C4-2B (cell line): ENCODE measurements around the gene PON3.

Source experiments
- CTCF ChIP-seq: fragments of 450-650 bp; conservative IDR thresholded peaks from 2 replicates; pipeline ENCODE4 v1.5.1; 2017; ENCODE audit warnings: mild to moderate bottlenecking
- ZFX ChIP-seq: fragments of 450-650 bp; IDR thresholded peaks from 2 replicates; pipeline ENCODE4 v1.6.1; 2017

- no peak for TF ChIP-seq CTCF
- TF ChIP-seq ZFX = no peak
Observed at GRCh38 chr7:95398155-95398940, 2.2 kb upstream of the PON3 start.
